DMS 273 (cell line): ENCODE results near the gene SEMA4D.
A peak's percentile ranks its signal among the peaks of the same experiment; 100 is the strongest.

ENCODE experiments used
- DNase-seq: peaks from one replicate; lab custom pipeline; 2025; ENCODE audit not compliant: unreplicated experiment; lab: John Stamatoyannopoulos, UW

SEMA4D gene

GRCh38 chr9:89466451-89467277, 31.2 kb downstream of the SEMA4D start:
- no peak for DNase-seq

DNA sequence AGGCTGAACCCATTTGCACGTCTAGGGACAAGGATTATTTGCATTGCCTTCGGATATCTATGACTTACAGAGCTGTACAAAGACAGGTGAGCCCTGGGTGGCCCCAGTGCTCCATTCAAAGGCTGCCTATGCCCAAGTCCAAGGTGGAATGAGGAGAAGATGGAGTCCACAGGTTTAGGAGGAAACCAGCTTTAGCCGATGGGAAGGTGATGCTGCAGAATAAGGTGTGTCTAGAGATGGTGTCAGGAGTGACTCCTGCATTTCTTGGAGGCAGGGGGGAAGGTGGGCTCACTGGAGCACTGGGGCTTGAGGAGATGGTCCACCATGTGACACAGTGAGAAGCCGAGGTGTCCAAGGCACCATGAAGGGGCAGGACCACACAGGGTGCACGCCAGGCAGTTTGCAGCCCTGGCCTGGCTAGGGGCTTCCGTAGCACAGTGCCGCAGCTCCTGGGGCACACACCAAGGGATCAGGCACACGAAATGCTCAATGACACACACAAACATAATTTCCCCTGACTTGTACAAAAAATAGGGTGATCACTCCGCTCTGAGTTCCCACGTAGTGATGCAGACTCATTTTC, 32.1 kb downstream of the SEMA4D start:
- no peak for DNase-seq

DNA sequence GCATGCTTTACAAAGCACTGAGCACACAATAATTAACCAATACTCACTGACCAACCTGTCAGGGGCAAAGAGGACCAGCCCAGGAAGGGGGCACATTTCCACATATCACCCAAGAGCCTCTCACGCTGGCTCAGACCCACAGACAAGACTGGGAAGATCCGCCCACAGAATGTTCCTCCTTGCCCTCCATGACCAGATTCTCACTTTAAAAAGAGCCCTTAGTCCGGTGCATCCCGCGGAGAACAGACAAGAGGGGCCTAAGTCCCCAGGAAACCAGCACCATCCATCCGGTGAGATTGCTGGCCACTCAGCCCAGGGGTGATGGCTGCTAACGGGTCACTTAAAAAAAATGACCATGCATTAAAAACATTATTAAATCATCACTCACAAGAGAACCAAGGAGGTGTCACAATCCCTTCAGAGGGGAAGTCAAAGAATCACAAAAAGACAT, 32.9 kb downstream of the SEMA4D start:
- DNase-seq: no peak

- DNase-seq: no peak
These were observed 33.5 kb downstream of the SEMA4D start for GRCh38 chr9:89464300-89464901.

DNA sequence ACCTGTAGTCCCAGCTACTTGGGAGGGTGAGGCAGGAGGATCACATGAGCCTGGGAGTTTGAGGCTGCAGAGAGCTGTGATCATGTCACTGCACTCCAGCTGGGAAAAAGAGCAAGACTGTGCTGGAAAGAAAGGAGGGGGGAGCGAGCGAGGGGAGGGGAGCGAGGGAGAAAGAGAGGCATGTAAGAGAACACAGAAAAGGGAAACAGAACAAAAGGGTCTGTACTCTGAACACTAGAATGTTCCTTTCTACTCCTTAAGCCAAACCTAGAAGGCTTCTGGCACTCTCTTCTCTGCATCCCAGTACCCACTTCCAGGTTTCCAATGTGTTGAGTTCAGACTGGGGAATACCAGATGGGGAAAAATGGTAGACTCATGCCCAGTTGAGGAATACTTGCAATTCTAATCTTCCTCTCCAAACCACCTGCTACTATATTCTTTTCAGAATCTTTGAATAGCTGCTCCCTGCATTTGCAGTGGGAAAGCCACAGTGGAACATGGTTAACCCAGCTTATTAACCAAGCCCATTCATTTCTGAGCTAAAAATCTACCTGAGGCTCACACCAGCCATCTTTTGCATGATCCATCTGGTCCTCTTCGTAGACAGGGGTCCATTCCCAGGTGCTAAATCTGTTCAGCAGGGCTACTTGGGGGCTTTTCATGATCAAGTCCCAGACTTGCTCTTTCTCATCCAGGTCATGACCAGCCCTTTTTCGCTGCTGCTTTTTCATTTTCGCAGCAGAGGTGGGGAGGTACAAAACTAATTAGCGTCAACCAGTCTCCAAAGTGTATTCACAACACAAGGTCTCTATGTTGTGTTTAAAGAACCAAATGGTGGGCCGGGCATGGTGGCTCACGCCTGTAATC, 34.9 kb downstream of the SEMA4D start:
- DNase-seq: peak; percentile 14

- no peak for DNase-seq
These were observed 35.7 kb downstream of the SEMA4D start for GRCh38 chr9:89462199-89462598.

DNA sequence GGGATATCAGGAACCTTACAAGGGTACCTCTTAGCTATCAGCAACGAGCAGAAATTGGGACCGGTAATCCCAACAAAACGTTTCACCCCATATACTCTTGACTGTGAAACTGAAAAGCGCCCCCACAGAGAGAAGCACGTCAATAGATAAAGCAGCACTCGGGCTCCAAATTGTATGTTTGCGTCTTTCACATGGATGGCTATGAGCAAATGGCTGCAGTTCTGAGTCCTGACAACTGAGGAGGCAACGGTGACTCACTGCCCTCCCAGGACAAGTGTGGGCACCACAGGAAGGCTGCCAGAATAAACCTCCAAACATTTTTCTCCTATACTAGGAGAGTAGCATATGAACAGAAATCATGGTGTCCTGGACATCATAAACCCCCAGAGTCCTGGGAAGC, 36.6 kb downstream of the SEMA4D start:
- no peak for DNase-seq

GRCh38 chr9:89460551-89460950, 37.4 kb downstream of the SEMA4D start:
- DNase-seq: no peak

GRCh38 chr9:89458768-89459496, 39.0 kb downstream of the SEMA4D start:
- DNase-seq: no peak

DNA sequence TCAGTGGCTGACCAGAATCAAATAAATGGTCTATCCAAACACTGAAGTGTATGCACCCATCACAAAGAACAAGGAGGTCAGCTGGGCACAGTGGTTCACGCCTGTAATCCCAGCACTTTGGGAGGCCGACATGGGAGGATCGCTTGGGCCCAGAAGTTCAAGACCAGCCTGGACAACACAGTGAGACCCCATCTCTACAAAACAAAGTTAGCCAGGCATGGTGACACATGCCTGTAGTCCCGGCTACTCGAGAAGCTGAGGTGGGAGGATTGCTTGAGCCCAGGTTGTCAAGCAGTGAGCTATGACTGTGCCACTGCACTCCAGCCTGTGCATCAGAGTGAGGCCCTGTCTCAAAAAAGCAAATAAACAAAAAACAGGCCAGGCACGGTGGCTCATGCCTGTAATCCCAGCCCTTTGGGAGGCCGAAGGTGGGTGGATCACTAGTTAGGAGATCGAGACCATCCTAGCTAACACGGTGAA, 40.5 kb downstream of the SEMA4D start:
- DNase-seq: no peak

- no peak for DNase-seq
These were observed 42.5 kb downstream of the SEMA4D start for GRCh38 chr9:89455356-89455824.

- DNase-seq: no peak
These were observed 43.2 kb downstream of the SEMA4D start for GRCh38 chr9:89454498-89455355.

DNA sequence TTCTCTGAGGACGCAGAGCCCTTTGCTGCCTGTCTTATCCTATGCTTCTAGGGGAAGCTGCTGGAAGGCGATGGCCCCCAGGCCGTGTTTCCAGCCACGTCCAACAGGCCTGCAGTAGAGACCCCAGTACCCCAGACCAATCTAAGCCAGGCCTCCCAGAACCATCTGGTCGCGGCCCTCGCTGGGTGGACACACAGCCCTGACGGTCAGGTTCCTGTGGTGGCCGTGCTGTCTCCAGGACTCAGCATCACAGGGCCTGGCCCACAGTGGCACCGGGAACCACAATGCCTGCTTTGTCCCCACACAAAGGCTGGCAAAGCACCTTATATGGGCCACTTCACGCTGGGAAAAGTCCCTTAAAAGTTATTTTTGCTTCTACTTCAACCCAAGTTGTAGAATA, 44.5 kb downstream of the SEMA4D start:
- DNase-seq: no peak

DNA sequence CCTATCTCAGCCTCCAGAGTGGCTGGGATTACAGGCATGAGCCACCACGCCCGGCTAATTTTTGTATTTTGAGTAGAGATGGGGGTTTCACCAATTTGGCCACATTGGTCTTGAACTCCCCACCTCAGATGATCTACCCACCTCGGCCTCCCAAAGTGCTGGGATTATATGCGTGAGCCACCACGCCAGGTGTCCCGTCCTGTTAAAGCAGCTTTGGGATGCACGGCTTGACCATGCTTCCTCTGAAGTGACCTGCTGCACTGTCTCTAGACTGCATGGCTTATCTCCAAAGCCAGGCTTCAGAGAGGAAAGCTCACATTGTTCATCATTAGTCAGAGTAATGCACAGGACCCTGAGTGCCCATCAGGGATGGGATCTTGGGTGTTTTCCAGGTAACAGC, 45.4 kb downstream of the SEMA4D start:
- DNase-seq: no peak

DNA sequence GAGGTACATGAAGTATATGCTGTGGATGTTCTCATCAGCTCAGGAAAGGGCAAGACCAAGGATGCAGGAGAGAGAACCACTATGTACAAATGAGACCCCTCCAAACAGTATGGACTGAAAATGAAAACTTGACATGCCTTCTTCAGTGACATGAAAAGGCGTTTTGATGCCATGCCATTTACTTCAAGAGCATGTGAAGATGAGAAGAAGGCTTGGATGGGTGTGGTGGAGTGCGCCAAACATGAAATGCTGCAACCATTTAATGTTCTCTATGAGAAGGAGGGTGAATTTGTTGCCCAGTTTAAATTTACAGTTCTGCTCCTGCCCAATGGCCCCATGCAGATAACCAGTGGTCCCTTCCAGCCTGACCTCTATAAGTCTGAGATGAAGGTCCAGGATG, 47.7 kb downstream of the SEMA4D start:
- no peak for DNase-seq

DNA sequence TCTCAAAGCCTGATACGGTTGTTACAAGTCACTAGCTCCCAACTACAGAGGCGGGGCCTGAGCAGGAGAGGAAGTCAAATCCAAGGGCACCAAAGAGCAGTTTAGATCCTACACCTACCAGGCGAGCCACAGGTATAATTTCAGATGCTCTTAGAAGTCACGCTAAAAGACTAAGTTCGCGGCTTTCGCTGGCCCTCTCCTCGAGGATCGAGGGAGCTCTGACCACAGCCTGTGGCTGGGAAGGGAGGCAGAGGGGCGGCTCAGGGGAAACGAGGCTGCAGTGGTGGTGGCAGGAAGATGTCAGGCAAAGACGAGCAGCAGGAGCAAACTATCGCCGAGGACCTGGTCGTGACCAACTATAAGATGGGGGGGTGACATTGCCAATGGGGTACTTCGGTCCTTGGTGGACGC, 48.6 kb downstream of the SEMA4D start:
- no peak for DNase-seq

GRCh38 chr9:89448821-89449220, 49.1 kb downstream of the SEMA4D start:
- no peak for DNase-seq

GRCh38 chr9:89448381-89448780, 49.5 kb downstream of the SEMA4D start:
- DNase-seq: no peak

GRCh38 chr9:89447416-89447815, 50.5 kb downstream of the SEMA4D start:
- DNase-seq: no peak

DNA sequence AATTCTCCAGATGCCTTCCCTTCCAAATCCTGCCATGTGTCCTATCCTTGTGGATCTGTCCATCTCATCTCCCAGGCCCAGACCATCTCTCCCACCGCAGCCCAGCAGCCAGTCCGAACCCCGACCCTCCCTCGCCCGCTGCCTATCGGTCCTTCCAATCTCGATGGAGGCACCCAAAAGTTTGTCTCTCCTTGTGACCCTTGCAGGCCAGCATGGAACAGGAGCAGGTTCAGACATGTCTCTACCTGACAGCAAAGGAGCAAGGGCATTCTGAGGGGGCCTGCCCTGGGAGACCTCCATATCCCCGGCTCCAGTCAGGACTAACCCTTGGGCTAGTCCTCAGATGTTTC, 51.0 kb downstream of the SEMA4D start:
- DNase-seq: no peak
